Glutamatergic neuron (in vitro differentiated cells): Measurements from ENCODE around the gene SLC7A6. TPM values are rescaled to one million over a fixed set of nuclear protein-coding genes. Genes with fewer than 3 reads are reported as not detected.

Source experiments
- DNase-seq: peaks from one replicate; pipeline ENCODE4 v3.0.0; 2022
- H3K27ac Mint-ChIP-seq: one replicate; pipeline ENCODE4 v1.8.0; 2020; ENCODE audit warnings: mild to moderate bottlenecking, mixed read lengths, inconsistent platforms; ENCODE audit not compliant: unreplicated experiment
- H3K27me3 Mint-ChIP-seq: one replicate; pipeline ENCODE4 v1.8.0; 2020; ENCODE audit warnings: mild to moderate bottlenecking, moderate library complexity, mixed read lengths, inconsistent platforms; ENCODE audit not compliant: unreplicated experiment
- H3K36me3 Mint-ChIP-seq: one replicate; pipeline ENCODE4 v1.8.0; 2020; ENCODE audit warnings: mild to moderate bottlenecking, mixed read lengths, inconsistent platforms; ENCODE audit not compliant: unreplicated experiment
- H3K4me1 Mint-ChIP-seq: one replicate; pipeline ENCODE4 v1.8.0; 2020; ENCODE audit warnings: mild to moderate bottlenecking, low read depth, mixed read lengths, inconsistent platforms; ENCODE audit not compliant: unreplicated experiment
- H3K4me3 Mint-ChIP-seq: one replicate; pipeline ENCODE4 v1.8.0; 2020; ENCODE audit warnings: mild to moderate bottlenecking, mixed read lengths, inconsistent platforms; ENCODE audit not compliant: unreplicated experiment
- H3K9me3 Mint-ChIP-seq: one replicate; pipeline ENCODE4 v1.8.0; 2020; ENCODE audit warnings: mild to moderate bottlenecking, moderate library complexity, mixed read lengths, inconsistent platforms; ENCODE audit not compliant: unreplicated experiment
- CTCF ChIP-seq: fragments of 200-600 bp; sonication (generic); IDR thresholded peaks from one replicate; pipeline ENCODE4 v1.5.0; 2021; ENCODE audit not compliant: partially characterized antibody, unreplicated experiment
- total RNA-seq: library from RNA; stranded (reverse); fragmentation: NEBNext Ultra II Directional; extraction: Animal tissue kit (Norgen Biotek cat#: 25700); gene quantifications from one replicate; pipeline ENCODE4 v1.2.1, GENCODE V29; 2021; ENCODE audit not compliant: unreplicated experiment

SLC7A6 gene
- total RNA-seq, 1 donor from 2014 or later = 78.1 TPM

DNA sequence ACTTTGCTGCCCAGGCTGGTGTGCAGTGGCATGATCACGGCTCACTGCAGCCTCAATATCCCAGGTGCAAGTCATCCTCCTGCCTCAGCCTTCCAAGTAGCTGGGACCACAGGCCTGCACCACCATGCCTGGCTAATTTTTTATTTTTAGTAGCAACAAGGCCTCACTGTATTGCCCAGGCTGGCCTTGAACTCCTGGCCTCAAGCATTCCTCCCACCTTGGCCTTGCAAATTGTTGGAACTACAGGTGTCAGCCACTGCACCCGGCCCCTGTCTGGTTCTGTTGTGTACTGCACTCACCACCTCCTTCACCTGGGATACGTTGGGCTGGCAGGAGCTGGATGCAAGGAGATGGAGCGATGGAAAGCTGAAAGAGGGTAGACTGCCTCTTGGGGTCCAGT is 10.6 kb upstream of the SLC7A6 start:
- Mint-ChIP-seq H3K4me3 (no peak overlapping the region), H3K36me3 (no peaks in the 10 kb centered on the region), H3K27ac (no peak overlapping the region), H3K9me3 (no peaks in the 10 kb centered on the region), H3K4me1 (no peaks in the 10 kb centered on the region), H3K27me3 (peaks cover 2% of the 10 kb centered on the region)
- no peak for DNase-seq
- no peak for TF ChIP-seq CTCF

- Mint-ChIP-seq H3K9me3 (no peaks in the 10 kb centered on the region), H3K27me3 (peaks cover 1% of the 10 kb centered on the region), H3K4me1 (no peaks in the 10 kb centered on the region), H3K27ac (no peak overlapping the region), H3K36me3 (no peaks in the 10 kb centered on the region), H3K4me3 (no peak overlapping the region)
- DNase-seq = no peak
- no peak for TF ChIP-seq CTCF
These were observed 8.6 kb upstream of the SLC7A6 start for GRCh38 chr16:68255712-68256111.

GRCh38 chr16:68257251-68257905 is 6.9 kb upstream of the SLC7A6 start:
- DNase-seq = no peak
- Mint-ChIP-seq H3K4me1 (no peaks in the 10 kb centered on the region), H3K4me3 (no peak overlapping the region), H3K27me3 (no peaks in the 10 kb centered on the region), H3K9me3 (peaks cover 3% of the 10 kb centered on the region), H3K27ac (no peak overlapping the region), H3K36me3 (no peaks in the 10 kb centered on the region)
- TF ChIP-seq CTCF = no peak

GRCh38 chr16:68257906-68258800 is 6.2 kb upstream of the SLC7A6 start:
- DNase-seq = no peak
- Mint-ChIP-seq H3K36me3 (no peaks in the 10 kb centered on the region), H3K27ac (no peak overlapping the region), H3K27me3 (peaks cover 1% of the 10 kb centered on the region), H3K4me1 (no peaks in the 10 kb centered on the region), H3K9me3 (peaks cover 3% of the 10 kb centered on the region), H3K4me3 (no peak overlapping the region)
- TF ChIP-seq CTCF = no peak
